GM19023 (cell line): ENCODE data around the gene USP47.

Experiments
- ATAC-seq: cut with Tn5 transposase; IDR thresholded peaks from one replicate; pipeline ENCODE4 v1.9.1; 2021; ENCODE audit warnings: mild to moderate bottlenecking, moderate library complexity; ENCODE audit not compliant: unreplicated experiment

Gene USP47

DNA sequence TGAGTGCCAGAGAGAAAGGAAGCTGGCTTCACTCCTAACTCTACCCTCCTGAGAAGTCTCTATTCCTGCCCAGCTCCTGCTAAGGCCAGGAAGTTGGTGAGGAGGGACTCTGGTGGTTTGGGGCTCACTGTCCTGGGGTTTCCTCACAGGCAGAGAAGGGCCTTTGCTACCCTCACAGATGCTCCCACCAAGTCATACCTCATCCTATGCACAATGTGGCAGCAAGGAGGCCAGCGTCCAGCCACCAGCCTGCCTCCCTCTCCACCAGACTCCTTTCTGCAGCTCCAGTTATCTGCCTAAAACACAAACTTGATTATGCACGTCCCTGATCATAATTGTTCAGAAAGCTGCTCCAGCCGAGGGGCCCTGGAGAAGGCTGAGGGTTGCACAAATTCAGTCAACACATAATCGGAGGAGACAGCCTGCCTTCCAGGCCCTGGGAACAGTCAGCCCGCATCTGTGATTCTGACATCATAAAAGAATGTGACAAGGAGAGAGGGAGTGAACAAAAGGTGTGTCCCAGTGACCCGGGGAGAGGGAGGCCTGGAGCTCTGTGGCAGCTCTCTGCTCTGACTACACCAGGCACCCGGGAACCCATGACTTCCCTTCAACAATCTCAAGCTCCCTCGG, 137.8 kb downstream of the USP47 start:
- no peak for ATAC-seq

DNA sequence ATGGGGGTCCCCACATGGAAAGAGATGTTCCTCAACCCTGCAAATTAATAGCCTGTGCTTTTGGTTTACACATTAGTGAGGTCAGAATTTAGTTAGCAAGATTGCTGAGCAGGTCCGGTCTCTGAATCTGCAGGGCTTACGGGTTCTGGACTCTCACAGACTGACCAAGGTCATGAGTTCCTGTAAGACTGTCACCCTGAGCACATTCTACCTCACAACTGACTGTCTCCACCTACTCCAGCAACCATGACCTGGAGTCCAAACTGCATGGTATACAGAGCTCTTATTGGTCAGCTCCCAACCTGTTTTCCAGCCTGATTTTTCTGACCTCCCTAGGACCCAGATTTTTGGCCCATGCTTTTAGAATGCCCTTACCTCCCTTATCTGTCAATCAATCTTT, 138.4 kb downstream of the USP47 start:
- ATAC-seq = no peak

DNA sequence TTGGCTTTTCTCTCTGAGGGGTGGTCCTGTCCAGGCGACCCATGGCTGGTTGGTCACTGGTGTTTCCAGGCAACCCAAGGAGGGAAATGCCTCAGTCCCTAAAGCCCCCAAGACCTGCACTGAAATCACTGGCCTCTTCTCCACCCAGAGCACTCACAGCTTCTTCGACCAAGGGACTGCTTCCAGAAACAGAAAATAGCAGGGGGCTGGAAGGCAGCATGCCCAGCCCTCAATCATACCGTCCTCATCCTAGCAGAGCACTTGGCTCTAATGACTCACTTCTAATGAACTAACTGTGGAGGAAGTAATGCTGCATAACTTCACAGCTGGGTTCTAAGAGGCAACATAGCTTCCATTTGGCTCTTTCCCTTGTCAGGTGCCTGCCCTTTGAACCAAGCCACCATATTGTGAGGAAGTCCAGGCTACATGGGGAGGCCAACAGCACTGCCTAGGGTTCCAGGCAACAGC, 139.1 kb downstream of the USP47 start:
- ATAC-seq = no peak

DNA sequence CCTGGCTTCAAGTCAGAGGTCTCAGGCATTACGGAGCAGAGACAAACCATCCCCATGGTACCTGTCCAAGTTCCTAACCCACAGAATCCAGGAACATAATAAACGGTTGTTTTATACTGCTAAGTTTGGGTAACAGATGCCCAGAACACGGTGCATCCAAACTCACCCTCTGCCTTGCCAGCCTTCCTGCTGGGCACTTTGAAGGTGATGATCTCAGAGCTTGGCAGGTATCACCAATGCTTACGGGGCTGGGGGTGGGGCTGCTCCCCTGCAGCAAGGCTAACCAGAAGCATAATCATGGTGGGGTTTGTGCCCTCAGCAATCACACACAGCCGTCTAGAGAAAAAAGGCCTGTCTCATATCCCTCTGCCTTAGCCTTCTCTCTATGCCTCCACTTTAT, 139.6 kb downstream of the USP47 start:
- ATAC-seq = no peak

DNA sequence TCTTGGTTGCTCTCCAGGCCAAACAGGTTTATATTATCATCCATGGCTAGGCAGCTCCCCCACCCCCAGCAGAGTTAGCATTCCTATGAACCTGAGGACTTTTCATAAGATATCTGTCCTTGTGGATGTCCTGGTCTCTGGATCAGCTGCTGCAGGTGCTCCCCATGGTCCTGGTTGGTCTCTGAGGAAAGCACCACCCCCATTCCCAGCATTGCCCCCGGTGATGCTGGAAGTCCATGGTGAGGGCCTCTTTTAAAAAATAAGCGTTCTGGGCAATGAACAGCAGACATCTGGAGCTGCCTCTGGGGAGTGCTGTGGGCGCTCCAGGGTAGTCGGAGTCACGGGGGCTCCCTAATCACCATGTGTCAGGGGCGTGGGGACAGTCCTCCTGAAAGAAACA, 140.1 kb downstream of the USP47 start:
- ATAC-seq = no peak

DNA sequence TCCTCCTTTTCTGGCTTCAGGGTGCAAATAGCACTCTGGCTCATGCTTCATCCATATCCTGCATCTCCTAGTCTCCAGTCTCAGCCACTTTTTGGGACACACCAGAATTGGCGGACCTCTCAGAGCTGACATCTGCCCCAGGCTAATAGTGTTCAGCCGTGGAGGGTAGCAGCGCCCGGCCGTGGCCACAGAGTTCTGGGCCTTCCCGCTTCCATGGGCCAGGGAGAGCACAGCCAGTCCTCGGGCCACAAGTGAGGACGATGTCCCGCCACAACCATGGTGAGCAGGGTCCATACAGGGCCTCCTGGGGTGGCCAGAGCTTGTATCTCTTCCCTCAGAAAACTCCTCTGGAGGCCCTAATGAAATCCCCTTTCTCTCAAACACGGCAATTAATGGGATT, 140.7 kb downstream of the USP47 start:
- no peak for ATAC-seq

DNA sequence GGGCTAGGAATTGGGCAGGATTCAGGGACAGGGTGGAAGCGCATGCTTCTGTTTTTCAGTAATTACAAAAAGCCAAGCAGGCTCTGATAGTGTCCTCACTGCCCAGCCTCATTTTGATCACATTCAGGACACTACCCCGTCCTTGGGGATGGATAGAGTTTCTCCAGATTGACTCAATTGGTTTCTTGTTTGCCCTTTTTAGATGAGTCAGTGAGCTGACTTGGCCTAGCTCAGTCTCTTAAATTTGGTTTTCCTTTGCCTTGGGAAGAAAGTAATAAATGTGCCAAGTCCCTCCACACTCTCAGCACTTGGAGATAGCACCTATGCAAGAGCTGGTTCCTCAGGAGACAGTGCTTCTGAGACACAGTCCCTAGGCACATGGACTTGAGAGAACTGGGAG, 141.2 kb downstream of the USP47 start:
- no peak for ATAC-seq

DNA sequence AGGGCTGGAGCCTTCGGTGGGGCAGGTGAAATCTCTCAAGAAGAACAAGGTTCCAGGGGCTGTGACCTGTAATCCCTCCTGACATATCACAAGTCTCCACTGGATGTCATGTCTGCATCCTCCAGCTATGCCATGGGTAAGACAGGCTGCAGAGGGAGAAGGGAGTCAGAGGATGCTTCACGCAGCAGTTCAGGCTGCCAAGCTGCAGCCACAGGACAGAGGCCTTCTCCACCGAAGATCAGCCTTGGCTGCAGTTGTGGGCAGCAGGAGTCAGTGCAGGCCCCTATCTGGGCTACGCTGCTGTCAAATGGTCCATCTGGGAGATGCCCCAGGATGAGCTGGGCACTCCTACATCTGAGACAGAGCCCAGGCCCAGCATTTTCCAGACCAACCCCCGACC, 141.7 kb downstream of the USP47 start:
- ATAC-seq = no peak

DNA sequence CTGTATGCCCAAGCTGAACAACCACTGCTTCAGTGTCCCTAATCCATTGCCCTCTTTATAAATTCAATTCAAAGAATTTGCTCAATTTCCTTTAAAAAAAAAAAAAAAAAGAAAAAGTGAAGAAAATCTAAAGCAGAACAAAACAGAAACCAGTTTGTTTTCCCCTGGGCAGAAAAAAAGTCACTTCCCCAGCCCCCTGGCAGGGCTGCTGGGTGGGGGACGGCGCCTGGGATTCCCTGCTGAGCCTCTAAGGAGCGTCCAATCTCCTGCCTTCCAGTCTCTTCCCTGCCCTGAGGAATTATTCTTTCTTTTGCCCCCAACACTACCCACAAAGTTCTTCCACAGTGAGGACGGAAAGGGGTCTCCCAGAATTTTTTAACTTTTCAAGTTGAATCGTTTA, 142.8 kb downstream of the USP47 start:
- no peak for ATAC-seq

DNA sequence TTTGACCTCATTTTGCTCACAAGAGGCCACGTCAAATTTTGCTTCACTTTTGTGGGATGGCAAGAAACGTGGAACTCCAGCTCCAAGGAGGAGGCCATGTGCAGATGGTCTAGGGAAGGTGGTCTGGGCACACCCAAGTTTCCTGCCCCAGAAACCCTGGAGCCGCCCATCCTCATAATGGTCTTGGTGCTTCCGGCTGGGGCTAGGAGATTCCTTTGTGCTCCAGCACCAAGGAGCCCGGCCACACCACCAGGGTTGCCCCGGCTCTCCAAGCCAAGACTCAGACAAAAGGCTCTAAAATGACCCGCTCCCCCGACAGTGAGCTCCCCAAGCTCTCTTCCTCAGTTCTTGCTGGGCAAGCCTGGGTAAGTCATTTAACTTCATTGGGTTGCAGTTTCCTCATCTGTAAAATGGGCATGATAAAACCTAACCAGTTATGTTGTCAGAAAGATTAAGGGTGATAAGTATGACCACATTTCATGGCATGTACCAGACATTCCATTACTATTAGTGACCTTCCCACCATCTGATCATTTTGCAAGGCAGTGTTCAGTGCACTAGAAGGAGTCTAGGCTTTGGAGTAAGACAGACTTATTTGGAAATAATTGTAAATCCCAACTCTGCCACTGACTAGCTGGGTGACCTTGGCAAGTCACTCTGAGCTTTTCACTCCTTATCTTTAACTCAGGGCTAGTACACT, 143.4 kb downstream of the USP47 start:
- ATAC-seq = no peak

DNA sequence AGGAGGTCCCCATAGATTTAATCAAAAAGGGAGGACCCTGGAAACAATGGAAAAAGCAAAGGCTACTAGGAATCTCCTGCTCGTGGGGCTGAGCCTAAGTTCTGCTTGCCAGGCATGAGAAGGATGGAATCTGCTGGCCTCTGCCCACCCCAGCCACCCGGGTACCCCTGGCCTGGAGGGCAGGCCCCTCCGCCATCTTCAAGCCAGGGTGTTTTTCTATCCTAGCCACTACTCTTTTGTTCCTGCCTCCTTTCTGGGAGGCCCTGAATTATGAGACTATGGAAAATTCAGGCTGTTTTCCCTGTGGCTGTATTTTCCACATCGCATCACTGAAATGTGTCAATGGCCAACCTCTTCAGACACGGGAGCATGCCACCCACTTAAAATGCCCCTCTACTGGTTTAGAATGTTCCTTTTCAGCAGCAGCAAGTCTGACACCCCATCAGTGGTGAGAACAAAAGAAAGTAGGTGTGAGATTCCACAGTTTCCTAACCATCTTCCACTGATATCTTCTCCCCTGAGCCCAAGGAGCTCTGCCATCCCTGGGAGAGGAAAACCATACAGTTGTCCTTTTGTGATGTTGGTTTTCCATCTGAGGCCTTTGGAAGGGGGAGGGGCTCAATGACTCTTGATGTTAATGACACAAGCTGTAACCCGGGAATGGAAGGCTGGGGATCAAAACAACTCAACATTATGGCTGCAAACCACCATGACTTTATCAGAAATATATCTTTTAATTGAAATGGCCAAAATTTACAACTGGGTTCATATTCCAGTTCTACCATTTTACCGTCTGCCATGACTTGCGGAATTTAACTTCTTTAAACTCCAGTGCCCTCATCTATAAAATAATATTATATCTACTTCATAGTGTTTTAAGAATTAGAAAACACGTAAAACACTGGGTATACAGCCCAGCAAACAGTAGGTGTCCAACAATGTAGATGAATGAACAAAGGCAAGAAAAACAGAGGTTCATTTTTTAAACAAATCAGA, 144.5 kb downstream of the USP47 start:
- no peak for ATAC-seq

DNA sequence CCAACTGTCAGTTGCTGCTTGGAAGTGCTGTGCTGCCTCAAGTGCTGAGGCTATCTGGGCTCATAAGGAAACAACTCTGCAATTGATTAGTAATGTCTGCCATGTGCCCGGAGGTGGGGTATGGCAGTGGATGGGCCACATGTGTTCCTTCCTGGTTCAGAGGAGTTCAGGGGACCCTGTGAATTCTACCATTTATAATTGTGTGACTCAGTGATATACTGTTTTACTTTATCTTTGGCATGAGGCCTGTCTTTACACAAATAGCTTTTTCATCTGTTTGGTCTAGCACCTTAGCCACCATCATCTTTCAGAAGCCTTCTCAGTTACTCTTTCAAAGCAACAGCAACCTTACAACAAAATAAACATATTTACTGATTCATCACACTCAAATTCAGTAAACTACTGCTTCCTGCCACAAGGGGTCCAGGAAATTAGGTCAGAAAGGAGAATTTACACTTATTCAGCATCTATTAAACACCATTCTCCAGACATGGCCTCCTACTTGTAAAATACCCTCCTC, 145.8 kb downstream of the USP47 start:
- ATAC-seq = no peak

DNA sequence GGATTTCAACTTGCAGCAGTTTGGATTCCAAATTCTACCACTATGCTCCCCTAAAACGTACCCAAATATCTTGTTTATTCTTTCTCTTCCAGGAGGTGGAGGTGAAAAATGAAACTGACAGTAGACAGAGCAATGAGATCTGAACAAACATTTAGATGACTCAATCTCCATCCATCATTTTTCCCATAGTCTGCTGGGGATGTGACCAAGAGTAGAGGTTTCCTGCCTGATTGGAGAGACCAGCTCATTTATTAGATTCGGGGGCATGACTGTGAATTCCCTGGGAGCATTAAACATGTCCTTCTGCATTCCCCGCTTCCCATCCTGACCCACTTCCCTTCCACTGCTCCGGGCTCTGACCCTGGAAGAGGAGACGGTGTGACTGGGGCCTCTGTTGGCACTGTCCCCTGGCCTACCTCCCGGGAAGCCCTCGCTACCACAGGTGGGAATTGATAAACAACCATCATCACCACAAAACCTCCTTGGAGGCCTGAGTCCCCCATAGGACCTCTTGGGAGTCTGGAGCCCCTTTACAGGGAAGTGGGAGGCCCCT, 146.4 kb downstream of the USP47 start:
- ATAC-seq = no peak

DNA sequence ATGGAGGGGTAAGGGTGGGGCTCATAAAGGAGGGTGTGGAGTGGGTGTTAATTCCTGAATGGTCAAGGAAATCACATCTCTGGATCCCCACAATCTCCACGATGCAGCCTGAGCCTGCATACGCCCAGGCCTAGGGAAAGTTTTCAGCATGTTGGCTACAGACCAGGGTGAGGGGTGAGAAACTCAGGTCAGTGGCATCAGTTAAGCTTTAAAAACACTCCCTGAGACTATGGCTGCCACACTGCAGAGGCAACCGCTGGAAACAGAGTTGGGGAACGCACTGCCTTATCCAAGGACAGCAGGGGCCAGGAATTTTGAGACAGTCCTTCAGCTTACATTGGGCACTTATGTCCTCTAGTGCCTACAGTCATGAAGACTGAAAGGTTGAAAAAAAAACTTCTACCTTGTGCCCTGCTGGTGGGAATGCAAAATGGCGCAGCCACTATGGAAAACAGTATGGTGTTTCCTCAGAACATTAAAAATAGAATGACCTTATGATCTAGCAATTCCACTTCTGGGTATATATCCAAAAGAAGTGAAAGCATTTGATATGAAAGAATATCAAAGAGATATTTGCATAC, 147.0 kb downstream of the USP47 start:
- no peak for ATAC-seq

DNA sequence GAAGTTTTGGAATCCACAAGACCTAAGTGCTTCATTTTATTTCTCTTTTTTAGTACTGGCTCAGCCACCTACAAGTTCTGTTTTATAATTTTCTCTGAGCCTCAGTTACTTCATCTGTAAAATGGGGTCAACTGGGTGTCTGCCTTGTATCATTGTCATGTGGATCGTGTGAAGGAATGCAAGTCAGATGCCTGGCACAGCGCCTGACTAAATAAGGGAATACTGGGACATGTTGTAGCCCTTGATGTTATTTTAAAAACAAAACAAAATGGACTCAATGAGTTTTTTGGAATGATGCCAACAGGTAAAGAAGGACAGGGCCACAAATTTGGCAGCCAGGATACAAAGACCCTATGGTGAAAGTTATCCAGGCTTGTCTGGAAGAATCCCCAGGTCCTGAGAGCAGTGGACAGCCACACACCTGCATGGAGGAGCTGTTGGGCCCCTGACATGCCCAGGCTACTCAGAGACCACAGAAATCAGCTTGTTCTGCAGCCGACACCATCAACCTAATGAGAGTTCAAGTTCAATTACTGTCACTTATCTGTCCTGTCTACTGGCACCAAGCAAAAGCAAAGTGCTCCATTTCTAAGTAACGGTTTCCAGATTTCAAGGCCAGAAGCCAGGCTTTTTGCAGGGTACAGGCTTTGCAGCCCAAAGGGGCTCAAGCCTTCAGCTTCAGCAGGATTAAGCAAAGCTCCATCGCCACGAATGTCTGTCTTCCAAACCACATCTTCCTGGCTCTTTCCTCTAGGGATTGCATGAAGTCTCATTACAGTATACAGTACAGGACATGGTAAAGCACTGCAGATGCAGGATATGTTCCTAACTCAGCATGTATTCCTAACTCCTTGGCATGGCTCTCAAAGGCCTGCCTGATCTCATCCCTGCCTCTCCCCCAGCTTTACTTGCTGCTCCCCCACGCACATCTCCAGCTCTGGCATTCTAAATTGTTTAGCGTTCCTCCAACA, 148.3 kb downstream of the USP47 start:
- ATAC-seq = no peak

DNA sequence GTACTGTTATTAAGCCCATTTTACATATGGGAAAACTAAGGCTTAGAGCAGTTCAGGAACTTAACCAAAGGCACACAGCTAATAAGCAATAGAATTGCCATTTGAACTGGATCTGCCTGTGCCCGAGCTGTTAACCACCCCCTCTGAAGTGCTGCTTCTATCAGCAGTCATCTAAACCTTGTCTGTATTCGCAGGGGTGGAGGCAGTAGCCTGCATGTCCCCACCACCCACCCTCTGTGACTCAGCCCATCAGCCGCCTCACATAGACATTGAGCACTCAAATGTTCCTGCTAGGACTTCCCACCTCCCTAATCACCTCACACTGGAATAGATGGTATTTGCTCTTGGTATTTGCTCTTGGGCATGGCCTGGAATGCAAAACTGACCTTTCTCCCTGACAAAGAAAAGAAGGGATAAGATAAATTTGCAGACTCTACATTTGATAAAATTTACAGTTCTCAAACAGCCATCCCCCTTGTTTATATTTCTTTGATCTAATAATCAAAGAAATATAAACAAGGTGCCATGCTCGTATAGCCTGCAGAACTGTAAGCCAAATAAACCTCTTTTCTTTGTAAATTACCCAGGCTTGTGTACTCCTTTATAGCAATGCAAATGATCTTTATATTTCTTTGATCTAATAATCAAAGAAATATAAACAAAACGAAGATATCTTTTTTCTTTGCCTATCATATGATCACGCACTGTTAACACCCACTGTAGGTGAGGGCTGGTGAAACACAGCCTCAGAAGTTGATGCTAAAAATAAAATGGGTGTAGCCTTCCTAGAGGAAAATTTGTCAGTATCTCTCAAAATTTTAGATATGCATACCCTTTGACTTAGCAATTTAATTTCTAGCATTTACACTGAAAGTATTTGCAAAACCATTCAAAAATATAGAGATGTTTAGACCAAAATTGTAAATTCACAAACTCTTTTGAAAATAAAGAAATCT, 150.8 kb downstream of the USP47 start:
- no peak for ATAC-seq

DNA sequence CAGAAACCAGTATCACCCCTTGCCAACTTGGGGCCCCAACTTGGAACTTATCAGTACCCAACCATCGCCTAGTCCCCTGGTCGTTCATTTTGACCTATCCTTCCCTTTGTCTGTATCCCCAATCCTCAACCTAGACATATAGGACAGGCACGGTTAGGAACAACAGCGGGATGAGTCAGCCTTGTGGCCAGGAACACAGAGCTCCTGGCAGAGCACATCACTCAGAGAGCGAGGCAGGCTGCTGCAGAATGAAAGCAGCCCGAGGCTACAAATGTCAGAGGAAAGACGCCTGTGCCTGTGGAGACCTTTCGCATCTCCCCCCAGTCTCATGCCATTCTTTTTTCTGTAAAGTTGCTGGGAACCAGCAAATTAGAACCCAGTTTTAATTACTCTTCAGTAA, 152.1 kb downstream of the USP47 start:
- no peak for ATAC-seq

DNA sequence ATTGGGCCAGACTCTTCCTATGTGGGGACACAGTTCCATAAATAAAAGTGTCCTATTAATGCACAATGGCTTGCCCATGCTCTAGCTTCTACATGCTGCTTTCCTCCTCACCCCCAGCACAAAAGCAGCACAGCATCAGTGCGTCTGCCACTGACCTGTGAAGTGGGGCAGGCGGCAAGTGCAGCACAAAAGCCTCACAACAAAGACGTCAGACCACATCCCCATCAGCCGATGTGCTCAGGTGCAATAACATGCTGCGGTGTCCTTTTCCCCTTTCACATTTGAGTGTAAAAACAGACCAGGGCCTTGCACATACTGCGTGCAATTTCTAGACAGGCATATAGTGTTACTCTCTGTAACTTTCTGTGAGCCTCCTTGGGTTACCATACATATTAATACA, 153.8 kb downstream of the USP47 start:
- no peak for ATAC-seq
